Neural crest cell (in vitro differentiated cells): ENCODE measurements around the gene MRPL22. TPM values are rescaled to one million over a fixed set of nuclear protein-coding genes. Genes with fewer than 3 reads are reported as not detected.

Experiments used
- DNase-seq: peaks from one replicate; pipeline ENCODE4 v3.0.0; 2021; ENCODE audit warnings: low read depth, mixed read lengths, low spot score
- H3K27ac Mint-ChIP-seq: one replicate; pipeline ENCODE4 v1.8.0; 2021; ENCODE audit warnings: mild to moderate bottlenecking, mixed read lengths; ENCODE audit not compliant: unreplicated experiment
- H3K27me3 Mint-ChIP-seq: 2 replicates; pipeline ENCODE4 v1.8.0; 2021; ENCODE audit warnings: low read depth, mild to moderate bottlenecking, mixed read lengths
- H3K36me3 Mint-ChIP-seq: 2 replicates; pipeline ENCODE4 v1.8.0; 2021; ENCODE audit warnings: low read depth, mild to moderate bottlenecking, mixed read lengths
- H3K4me1 Mint-ChIP-seq: 2 replicates; pipeline ENCODE4 v1.8.0; 2021; ENCODE audit warnings: mixed read lengths
- H3K4me3 Mint-ChIP-seq: one replicate; pipeline ENCODE4 v1.8.0; 2021; ENCODE audit warnings: mild to moderate bottlenecking, mixed read lengths
- H3K9me3 Mint-ChIP-seq: 2 replicates; pipeline ENCODE4 v1.8.0; 2021; ENCODE audit warnings: mixed read lengths
- CTCF ChIP-seq: fragments of 200-600 bp; sonication (generic); conservative IDR thresholded peaks from 2 replicates; pipeline ENCODE4 v1.5.0; 2021; ENCODE audit warnings: antibody characterized with exemption, mild to moderate bottlenecking
- total RNA-seq: library from RNA; stranded (reverse); gene quantifications from 2 replicates; pipeline ENCODE4 v1.2.1, GENCODE V29; 2021

MRPL22 gene
- total RNA-seq, 1 donor from 2014 or later = 59.5 TPM

- H3K4me1 Mint-ChIP-seq = no peaks in the 10 kb centered on the region
- H3K9me3 Mint-ChIP-seq = peaks cover 4% of the 10 kb centered on the region
- H3K27me3 Mint-ChIP-seq = no peaks in the 10 kb centered on the region
- H3K4me3 Mint-ChIP-seq = no peak overlapping the region
- no peaks in the 10 kb centered on the region for H3K36me3 Mint-ChIP-seq
- TF ChIP-seq CTCF = no peak
- no peak for DNase-seq
- H3K27ac Mint-ChIP-seq = no peak overlapping the region
Observed at GRCh38 chr5:155008669-155009068, 67.8 kb downstream of the MRPL22 start.

GRCh38 chr5:155010881-155011280, 70.0 kb downstream of the MRPL22 start:
- DNase-seq = no peak
- no peak for TF ChIP-seq CTCF
- no peak overlapping the region for H3K27ac Mint-ChIP-seq
- no peaks in the 10 kb centered on the region for H3K36me3 Mint-ChIP-seq
- no peaks in the 10 kb centered on the region for H3K4me1 Mint-ChIP-seq
- H3K4me3 Mint-ChIP-seq = no peak overlapping the region
- H3K27me3 Mint-ChIP-seq = no peaks in the 10 kb centered on the region
- H3K9me3 Mint-ChIP-seq = peaks cover 8% of the 10 kb centered on the region

- H3K27me3 Mint-ChIP-seq = peaks cover 3% of the 10 kb centered on the region
- no peaks in the 10 kb centered on the region for H3K36me3 Mint-ChIP-seq
- H3K4me1 Mint-ChIP-seq = no peaks in the 10 kb centered on the region
- no peak within 1 kb of the TSS for H3K27ac Mint-ChIP-seq
- no peak within 1 kb of the TSS for H3K4me3 Mint-ChIP-seq
- no peak for DNase-seq
- TF ChIP-seq CTCF = no peak
- peaks cover 8% of the 10 kb centered on the region for H3K9me3 Mint-ChIP-seq
Observed at GRCh38 chr5:155013526-155013925, 72.7 kb downstream of the MRPL22 start, which contains the start of gene KIF4B. Gene KIF4B (plus strand): TSS chr5:155013755. CDS start chr5:155013860, 105 bp downstream.

GRCh38 chr5:155015239-155015638, 74.4 kb downstream of the MRPL22 start:
- TF ChIP-seq CTCF = no peak
- H3K4me1 Mint-ChIP-seq = no peaks in the 10 kb centered on the region
- peaks cover 3% of the 10 kb centered on the region for H3K27me3 Mint-ChIP-seq
- no peak overlapping the region for H3K27ac Mint-ChIP-seq
- no peak for DNase-seq
- H3K36me3 Mint-ChIP-seq = no peaks in the 10 kb centered on the region
- H3K4me3 Mint-ChIP-seq = no peak overlapping the region
- H3K9me3 Mint-ChIP-seq = peaks cover 11% of the 10 kb centered on the region

GRCh38 chr5:155017610-155018009, 76.7 kb downstream of the MRPL22 start:
- Mint-ChIP-seq H3K27ac (no peak overlapping the region), H3K27me3 (peaks cover 3% of the 10 kb centered on the region), H3K4me1 (no peaks in the 10 kb centered on the region), H3K36me3 (no peaks in the 10 kb centered on the region), H3K9me3 (peaks cover 11% of the 10 kb centered on the region), H3K4me3 (no peak overlapping the region)
- DNase-seq = no peak
- TF ChIP-seq CTCF = no peak

Other genes starting within 250 kb of the MRPL22 start
- gene LARP1, start 185.7 kb upstream of the MRPL22 start, total RNA-seq = 230 and 231 TPM in 2 replicates
- gene FAXDC2, start 90.5 kb upstream of the MRPL22 start, total RNA-seq = 2.7 and 2.9 TPM in 2 replicates
- gene CNOT8, start 82.4 kb upstream of the MRPL22 start, total RNA-seq = 51.9 and 53.1 TPM in 2 replicates
- 34.3 and 35.3 TPM in 2 replicates for gene GEMIN5, start 2.9 kb upstream of the MRPL22 start, total RNA-seq
- not detected in 2 replicates for gene KIF4B, start 72.7 kb downstream of the MRPL22 start, total RNA-seq